ENCODE results near the gene ANKZF1.

Gene ANKZF1

GRCh38 chr2:219218732-219219701 is 10.6 kb upstream of the ANKZF1 start, which contains the start of gene ABCB6:
Gene ABCB6 (minus strand): TSS chr2:219218958. CDS start chr2:219218673, 285 bp downstream.
- POLR2A ChIA-PET, result interaction anchor here (1.0 to 2.7 kb wide), 7 partner anchors 10 to 67 kb away, joined by 3 to 27 read pairs (median 13); partner anchors contain the start of genes ANKZF1, ATG9A, CNPPD1 and DNAJB2
- no peak for DNase-seq (ENCODE audit: low read depth, low spot score)
- peak within 1 kb of the TSS; percentile 69 for H3K4me3 ChIP-seq (ENCODE audit: low read depth, low read length)
- TF ChIP-seq CTCF (IDR thresholded peaks at IDR 0.05; ENCODE audit: insufficient read depth, low read length, missing control alignments), result no peak
- CTCF ChIA-PET, result interaction anchor here (0.9 to 5.8 kb wide), 13 partner anchors 8 to 81 kb away, joined by 3 to 40 read pairs (median 4); partner anchors contain the start of genes ANKZF1, ATG9A and CNPPD1

GRCh38 chr2:219219784-219220532 is 9.6 kb upstream of the ANKZF1 start:
- no peak for TF ChIP-seq CTCF (IDR thresholded peaks at IDR 0.05; ENCODE audit: insufficient read depth, low read length, missing control alignments)
- ChIA-PET CTCF (interaction anchor here (1.0 to 5.8 kb wide), 11 partner anchors 8 to 80 kb away, joined by 3 to 40 read pairs (median 4); partner anchors contain the start of genes ANKZF1, ATG9A and CNPPD1), POLR2A (interaction anchor here (2.4 to 2.7 kb wide), 3 partner anchors 9 to 59 kb away, joined by 13 to 26 read pairs (median 13); partner anchors contain the start of genes ANKZF1, ATG9A, DNAJB2 and GLB1L)
- no peak for DNase-seq (ENCODE audit: low read depth, low spot score)
- no peak overlapping the region for H3K4me3 ChIP-seq (ENCODE audit: low read depth, low read length)

GRCh38 chr2:219220652-219221402 is 8.8 kb upstream of the ANKZF1 start:
- no peak for DNase-seq (ENCODE audit: low read depth, low spot score)
- H3K4me3 ChIP-seq (ENCODE audit: low read depth, low read length), result no peak overlapping the region
- no peak for TF ChIP-seq CTCF (IDR thresholded peaks at IDR 0.05; ENCODE audit: insufficient read depth, low read length, missing control alignments)
- ChIA-PET CTCF (interaction anchor here (1.1 to 3.3 kb wide), 5 partner anchors 9 to 74 kb away, joined by 3 to 11 read pairs (median 8); partner anchors contain the start of genes ANKZF1 and ATG9A), POLR2A (no interaction called here)

GRCh38 chr2:219221957-219222518 is 7.6 kb upstream of the ANKZF1 start:
- CTCF ChIA-PET, result interaction anchor here (0.8 to 3.3 kb wide), 4 partner anchors 9 to 73 kb away, joined by 3 to 11 read pairs (median 4); no protein-coding TSS in a partner anchor
- POLR2A ChIA-PET, result interaction anchor here (0.8 kb wide), 1 partner anchor 30 kb away, joined by 3 read pairs; no protein-coding TSS in a partner anchor
- no peak overlapping the region for H3K4me3 ChIP-seq (ENCODE audit: low read depth, low read length)
- no peak for DNase-seq (ENCODE audit: low read depth, low spot score)
- no peak for TF ChIP-seq CTCF (IDR thresholded peaks at IDR 0.05; ENCODE audit: insufficient read depth, low read length, missing control alignments)

- H3K4me3 ChIP-seq (ENCODE audit: low read depth, low read length), result no peak overlapping the region
- ChIA-PET POLR2A (no interaction called here), CTCF (interaction anchor here (0.7 to 1.3 kb wide), 2 partner anchors 65 to 72 kb away, joined by 4 to 12 read pairs; no protein-coding TSS in a partner anchor)
- no peak for DNase-seq (ENCODE audit: low read depth, low spot score)
- no peak for TF ChIP-seq CTCF (IDR thresholded peaks at IDR 0.05; ENCODE audit: insufficient read depth, low read length, missing control alignments)
These were observed 5.6 kb upstream of the ANKZF1 start for GRCh38 chr2:219223831-219224610.

Data from AG04449 (cell line).